ENCODE results near the gene PLSCR1.

- TF ChIP-seq YY1 (IDR thresholded peaks at IDR 0.05; ENCODE audit: insufficient read depth, insufficient read length) (no peak), SUZ12 (IDR thresholded peaks at IDR 0.05; ENCODE audit: extremely low read depth, insufficient read depth, insufficient read length) (no peak), ZNF274 (IDR thresholded peaks at IDR 0.05; ENCODE audit: low read depth, low read length) (no peak)
Observed at GRCh38 chr3:146544929-146545528, 622 bp upstream of the PLSCR1 start.

Data from NT2/D1 (cell line).